GM12878 (cell line): Measurements from ENCODE around the gene BTBD10. TPM values are rescaled to one million over a fixed set of nuclear protein-coding genes. Genes with fewer than 3 reads are reported as not detected.

Source experiments
- ATAC-seq: fragments of 200-7000 bp; cut with Tn5 transposase; 3 replicates; pipeline ENCODE4 v1.9.1; 2020; ENCODE audit warnings: mild to moderate bottlenecking, moderate library complexity
- BruUV-seq: library from RNA; stranded (reverse); fragments of 400-500 nt; replicated peaks from 2 replicates; lab custom pipeline; 2021; lab: Mats Ljungman, UMichigan
- CTCF ChIA-PET: fragments of 300-600 bp; sonication (Branson Sonifier 250); formaldehyde crosslinking; extraction: SDS; loops from one replicate; lab custom pipeline; 2021; ENCODE audit warnings: inconsistent platforms; lab: Yijun Ruan, JAX
- POLR2A ChIA-PET: fragments of 350-600 bp; formaldehyde crosslinking; extraction: SDS; loops from one replicate; lab custom pipeline; 2021; ENCODE audit warnings: inconsistent platforms; lab: Charles Lee
- RAD21 ChIA-PET: fragments of 300-600 bp; sonication (Branson Sonifier 250); formaldehyde crosslinking; loops from one replicate; lab custom pipeline; 2023; ENCODE audit warnings: antibody characterized with exemption; ENCODE audit not compliant: unreplicated experiment; lab: Charles Lee
- SMC1A ChIA-PET: fragments of 300-600 bp; sonication (Branson Sonifier 250); formaldehyde crosslinking; loops from one replicate; lab custom pipeline; 2023; ENCODE audit not compliant: unreplicated experiment, uncharacterized antibody; lab: Charles Lee
- DNase-seq: peaks from one replicate; pipeline ENCODE4 v3.0.0-alpha.2; 2011; ENCODE audit warnings: low read depth, low spot score
- FAIRE-seq: peaks from 3 replicates; lab custom pipeline; 2011; peaks lifted over from hg19 to GRCh38; lab: Jason Lieb, UNC
- H2AFZ ChIP-seq: 2 replicates; pipeline ENCODE4 v1.6.0; 2011; ENCODE audit warnings: low read depth, low read length, control low read depth; ENCODE audit not compliant: control insufficient read depth
- H3K27ac ChIP-seq: 2 replicates; pipeline ENCODE4 v1.5.1; 2011; ENCODE audit warnings: control low read depth; ENCODE audit not compliant: control insufficient read depth, insufficient read depth
- H3K27me3 ChIP-seq, 2 experiments: replicated peaks in 1 of 2; 2 replicates each; pipeline versions ENCODE4 v1.6.0 to v1.6.1; 2011; ENCODE audit warnings: low read length in 1 of 2; ENCODE audit not compliant: control insufficient read depth in 2 of 2, insufficient read depth in 2 of 2
- H3K36me3 ChIP-seq, 2 experiments: 2 replicates each; pipeline ENCODE4 v1.5.1; 2011; ENCODE audit warnings: low read length in 1 of 2; ENCODE audit not compliant: control insufficient read depth in 2 of 2, insufficient read depth in 2 of 2
- H3K4me1 ChIP-seq: 2 replicates; pipeline ENCODE4 v1.6.1; 2011; ENCODE audit warnings: mild to moderate bottlenecking, low read length, moderate library complexity, mixed read lengths; ENCODE audit not compliant: control insufficient read depth, insufficient read depth
- H3K4me2 ChIP-seq: 2 replicates; pipeline ENCODE4 v1.6.0; 2011; ENCODE audit warnings: control low read depth; ENCODE audit not compliant: control insufficient read depth, insufficient read depth
- H3K4me3 ChIP-seq: fragments of 200-600 bp; sonication (generic); 2 replicates; pipeline ENCODE4 v1.5.1; 2016
- H3K79me2 ChIP-seq: 2 replicates; pipeline ENCODE4 v1.6.0; 2011; ENCODE audit warnings: low read length; ENCODE audit not compliant: control insufficient read depth, insufficient read depth
- H3K9ac ChIP-seq: 2 replicates; pipeline ENCODE4 v1.8.0; 2011; ENCODE audit warnings: low read length, control low read depth, mixed read lengths; ENCODE audit not compliant: control insufficient read depth, insufficient read depth
- H3K9me3 ChIP-seq: replicated peaks from 3 replicates; pipeline ENCODE4 v1.5.1; 2011; ENCODE audit warnings: mild to moderate bottlenecking, low read length; ENCODE audit not compliant: control insufficient read depth, insufficient read depth
- H4K20me1 ChIP-seq: 2 replicates; pipeline ENCODE4 v1.6.0; 2011; ENCODE audit not compliant: control insufficient read depth, insufficient read depth
- BRCA1 ChIP-seq: IDR thresholded peaks from 2 replicates; pipeline ENCODE4 v1.6.1; 2011; ENCODE audit warnings: low read depth, low read length, improper control_type of control experiment
- CHD1 ChIP-seq: IDR thresholded peaks from 2 replicates; pipeline ENCODE4 v1.6.1; 2012; ENCODE audit warnings: low read depth, low read length, improper control_type of control experiment
- CREB1 ChIP-seq: IDR thresholded peaks from 2 replicates; pipeline ENCODE4 v1.6.1; 2012; ENCODE audit warnings: low read depth, mild to moderate bottlenecking, inconsistent platforms
- EGR1 ChIP-seq, 2 experiments: IDR thresholded peaks; 1 replicate in 1 of 2; 2 replicates in 1 of 2; pipeline ENCODE4 v1.6.1; 2011 to 2012; ENCODE audit warnings: low read depth in 2 of 2, low read length in 2 of 2, borderline replicate concordance in 1 of 2, mild to moderate bottlenecking in 1 of 2, moderate library complexity in 1 of 2
- GATAD2B ChIP-seq: fragments of 450-650 bp; conservative IDR thresholded peaks from 2 replicates; pipeline ENCODE4 v1.6.1; 2017; ENCODE audit warnings: low read depth, mild to moderate bottlenecking, moderate library complexity
- IRF4 ChIP-seq: IDR thresholded peaks from 2 replicates; pipeline ENCODE4 v1.6.1; 2011; ENCODE audit warnings: low read depth, low read length
- KAT2A ChIP-seq: conservative IDR thresholded peaks from 2 replicates; pipeline ENCODE4 v1.6.1; 2011; ENCODE audit warnings: low read depth, low read length; ENCODE audit not compliant: control insufficient read depth
- LARP7 ChIP-seq: fragments of 450-650 bp; IDR thresholded peaks from 2 replicates; pipeline ENCODE4 v1.6.1; 2017; ENCODE audit warnings: mild to moderate bottlenecking
- MEF2B ChIP-seq: fragments of 450-650 bp; IDR thresholded peaks from 2 replicates; pipeline ENCODE4 v1.6.1; 2018; ENCODE audit warnings: mild to moderate bottlenecking, moderate library complexity; ENCODE audit not compliant: partially characterized antibody, poor library complexity, severe bottlenecking
- NR2F1 ChIP-seq: fragments of 450-650 bp; conservative IDR thresholded peaks from 2 replicates; pipeline ENCODE4 v1.6.1; 2017; ENCODE audit warnings: mild to moderate bottlenecking
- SMAD1 ChIP-seq: fragments of 450-650 bp; IDR thresholded peaks from 2 replicates; pipeline ENCODE4 v1.6.1; 2018; ENCODE audit warnings: mild to moderate bottlenecking, low read depth; ENCODE audit not compliant: partially characterized antibody
- TCF3 ChIP-seq: IDR thresholded peaks from 2 replicates; pipeline ENCODE4 v1.6.1; 2012; ENCODE audit warnings: low read depth, mild to moderate bottlenecking, low read length, borderline replicate concordance; ENCODE audit not compliant: insufficient read depth
- YBX1 ChIP-seq: fragments of 450-650 bp; IDR thresholded peaks from 2 replicates; pipeline ENCODE4 v1.6.1; 2016; ENCODE audit warnings: antibody characterized with exemption
- ZBED1 ChIP-seq: IDR thresholded peaks from 2 replicates; pipeline ENCODE4 v1.6.1; 2016; ENCODE audit warnings: borderline replicate concordance
- ZNF622 ChIP-seq: fragments of 450-650 bp; IDR thresholded peaks from 2 replicates; pipeline ENCODE4 v1.6.1; 2017; ENCODE audit warnings: mild to moderate bottlenecking, inconsistent platforms
- WGBS: methylation state at CpG from one replicate; pipeline ENCODE4 v1.1.6; 2016; ENCODE audit warnings: low lambda C conversion rate; ENCODE audit not compliant: insufficient replicate concordance, insufficient coverage; ENCODE audit errors: missing lambda C conversion rate; 5-methylcytosine and 5-hydroxymethylcytosine counted together
- in situ Hi-C: fragments of 300-500 bp; cut with MboI; formaldehyde crosslinking; loops from 9 replicates; pipeline ENCODE4 v1.14.3; 2018; ENCODE audit warnings: mixed read lengths
- intact Hi-C: fragments of 100-400 bp; cut with micrococcal nuclease; formaldehyde crosslinking; loops from one replicate; pipeline ENCODE4 v1.14.2; 2022; ENCODE audit not compliant: unreplicated experiment
- polyA plus RNA-seq, 11 experiments: library from polyadenylated mRNA; depleted of rRNA in 4 of 11; unstranded in 6 of 11; stranded (reverse) in 5 of 11; fragments of >200 nt; fragmentation: Nextera tagmentation in 4 of 11; fragmentation: Illumina TruSeq in 1 of 11; extraction: Ambion mirVana in 4 of 11; extraction: Trizol in 1 of 11; gene quantifications; 1 replicate in 1 of 11; 2 replicates in 10 of 11; pipeline versions ENCODE4 v1.2.1 to v1.2.3, GENCODE V29; 2011 to 2016; ENCODE audit warnings: inconsistent platforms in 2 of 11, missing spikeins in 2 of 11, low read depth in 1 of 11
- total RNA-seq, 4 experiments: library from RNA; depleted of rRNA in 3 of 4; stranded (reverse); fragments of >200 nt in 3 of 4; fragmentation: Illumina TruSeq in 1 of 4; extraction: Trizol in 1 of 4; gene quantifications; 2 replicates each; pipeline versions ENCODE4 v1.2.1 to v1.2.3, GENCODE V29; 2013 to 2021
- TF ChIP-seq, protein P1 (sequence below): fragments of 450-650 bp; IDR thresholded peaks from 2 replicates; pipeline ENCODE4 v1.6.1; 2016; ENCODE audit warnings: mild to moderate bottlenecking
- TF ChIP-seq, protein P2 (sequence below): IDR thresholded peaks from 2 replicates; pipeline ENCODE4 v1.6.1; 2012; ENCODE audit warnings: low read depth, low read length, improper control_type of control experiment

The BTBD10 gene
- total and polyA plus RNA-seq, 10 of the 15 experiments (the other 5 are each of a cell fraction or from before 2014, with no cell fraction given) = 20.8 to 38.8 (median 26.9) TPM

DNA sequence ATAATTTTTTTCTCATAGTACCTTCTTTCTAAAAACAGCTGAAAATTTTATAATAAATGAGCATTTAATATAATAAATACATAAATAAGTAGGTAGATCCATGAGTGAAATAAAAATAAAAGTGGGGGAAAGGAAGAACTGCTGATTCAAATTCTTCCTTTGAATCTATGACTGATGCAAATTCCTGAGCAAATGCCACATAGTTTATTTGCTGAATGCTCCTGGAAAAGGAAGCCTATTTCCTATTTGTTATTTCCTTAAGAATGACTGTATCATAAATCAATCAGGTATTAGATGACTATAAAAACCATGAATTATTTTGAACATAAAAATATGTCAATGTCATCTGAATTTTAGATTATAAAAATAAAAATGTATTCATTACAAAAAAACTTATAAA, 16.6 kb downstream of the BTBD10 start:
- no peak for DNase-seq
- H3K79me2 ChIP-seq = peaks cover 5% of the 10 kb centered on the region
- RAD21 ChIA-PET = no interaction called here
- TF ChIP-seq KAT2A = no peak
- TF ChIP-seq MEF2B = no peak
- TF ChIP-seq TCF3 = no peak
- TF ChIP-seq, all 136 proteins: peak for 0
- BruUV-seq = no TSS peak
- Histone ChIP-seq H3K9ac (no peak overlapping the region), H3K4me2 (no peak overlapping the region), H3K36me3 (no peaks in the 10 kb centered on the region), H4K20me1 (no peaks in the 10 kb centered on the region), H3K27ac (no peak overlapping the region), H3K9me3 (peaks cover 2% of the 10 kb centered on the region; the same call in 1 of the 3 replicates), H3K4me1 (no peaks in the 10 kb centered on the region; the same call in 1 of the 2 replicates), H3K4me3 (no peak overlapping the region), H3K27me3 (no peaks in the 10 kb centered on the region), H2AFZ (no peak overlapping the region)
- POLR2A ChIA-PET = interaction anchor here (1.0 kb wide), 1 partner anchor 17 kb away, joined by 3 read pairs; the partner anchor contains the start of gene BTBD10
- FAIRE-seq = no peak
- CTCF ChIA-PET = interaction anchor here (1.1 kb wide), 1 partner anchor 17 kb away, joined by 3 read pairs; the partner anchor contains the start of gene BTBD10
- intact Hi-C loops (no loop called here), in situ Hi-C loops (no loop called here)
- ATAC-seq = no peak
- SMC1A ChIA-PET = interaction anchor here (0.7 to 1.1 kb wide), 2 partner anchors 16 to 18 kb away, joined by 3 read pairs; no protein-coding TSS in a partner anchor

DNA sequence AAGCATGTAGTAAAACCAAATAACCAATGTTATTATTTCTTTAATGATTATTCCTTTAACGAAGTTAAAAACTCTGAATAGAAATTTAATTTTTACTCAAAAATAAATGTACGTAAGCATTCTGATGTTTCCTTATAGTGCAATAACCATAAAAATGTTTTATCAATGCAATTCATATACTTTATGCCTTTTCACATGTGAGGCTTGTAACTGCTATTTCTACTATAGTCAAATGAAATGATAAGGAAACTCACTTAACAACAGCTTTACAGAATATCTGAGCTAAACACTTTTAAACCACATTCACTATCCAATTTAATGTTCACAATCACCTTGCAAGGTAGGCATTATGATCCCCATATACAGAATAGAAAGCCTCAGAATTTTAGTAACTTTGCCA, 17.4 kb downstream of the BTBD10 start:
- CTCF ChIA-PET = interaction anchor here (1.1 kb wide), 1 partner anchor 18 kb away, joined by 3 read pairs; the partner anchor contains the start of gene BTBD10
- FAIRE-seq = no peak

More for the DNA sequence above, 17.4 kb downstream of the BTBD10 start:
- peaks cover 5% of the 10 kb centered on the region for H3K79me2 ChIP-seq
- H3K4me3 ChIP-seq = no peak overlapping the region
- H3K36me3 ChIP-seq = no peaks in the 10 kb centered on the region
- 96% methylated on average over 2 of the region's 2 CpGs for WGBS
- SMC1A ChIA-PET = interaction anchor here (0.7 to 1.1 kb wide), 2 partner anchors 15 to 18 kb away, joined by 3 read pairs; no protein-coding TSS in a partner anchor
- H3K27me3 ChIP-seq = no peaks in the 10 kb centered on the region
- ATAC-seq (no peak), DNase-seq (no peak)
- H3K9me3 ChIP-seq = peaks cover 2% of the 10 kb centered on the region; the same call in 1 of the 3 replicates
- no peak overlapping the region for H3K4me2 ChIP-seq
- in situ Hi-C loops (no loop called here), intact Hi-C loops (no loop called here)
- no peaks in the 10 kb centered on the region for H3K4me1 ChIP-seq
- no peaks in the 10 kb centered on the region for H4K20me1 ChIP-seq
- no peak overlapping the region for H3K9ac ChIP-seq
- TF ChIP-seq CHD1 (no peak), MEF2B (no peak), SMAD1 (no peak), IRF4 (no peak), YBX1 (no peak), GATAD2B (no peak), ZBED1 (no peak), BRCA1 (no peak), LARP7 (no peak), ZNF622 (no peak), NR2F1 (no peak), EGR1 (IDR thresholded peaks at IDR 0.05; ENCODE audit: borderline replicate concordance in 1 of 2, low read depth in 2 of 2, low read length in 2 of 2) (no peak), CREB1 (no peak)
- TF ChIP-seq, protein P1, sequence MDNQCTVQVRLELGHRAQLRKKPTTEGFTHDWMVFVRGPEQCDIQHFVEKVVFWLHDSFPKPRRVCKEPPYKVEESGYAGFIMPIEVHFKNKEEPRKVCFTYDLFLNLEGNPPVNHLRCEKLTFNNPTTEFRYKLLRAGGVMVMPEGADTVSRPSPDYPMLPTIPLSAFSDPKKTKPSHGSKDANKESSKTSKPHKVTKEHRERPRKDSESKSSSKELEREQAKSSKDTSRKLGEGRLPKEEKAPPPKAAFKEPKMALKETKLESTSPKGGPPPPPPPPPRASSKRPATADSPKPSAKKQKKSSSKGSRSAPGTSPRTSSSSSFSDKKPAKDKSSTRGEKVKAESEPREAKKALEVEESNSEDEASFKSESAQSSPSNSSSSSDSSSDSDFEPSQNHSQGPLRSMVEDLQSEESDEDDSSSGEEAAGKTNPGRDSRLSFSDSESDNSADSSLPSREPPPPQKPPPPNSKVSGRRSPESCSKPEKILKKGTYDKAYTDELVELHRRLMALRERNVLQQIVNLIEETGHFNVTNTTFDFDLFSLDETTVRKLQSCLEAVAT = no peak
- TF ChIP-seq, protein P2, sequence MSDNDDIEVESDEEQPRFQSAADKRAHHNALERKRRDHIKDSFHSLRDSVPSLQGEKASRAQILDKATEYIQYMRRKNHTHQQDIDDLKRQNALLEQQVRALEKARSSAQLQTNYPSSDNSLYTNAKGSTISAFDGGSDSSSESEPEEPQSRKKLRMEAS = no peak
- RAD21 ChIA-PET = no interaction called here
- H2AFZ ChIP-seq = no peak overlapping the region
- no TSS peak for BruUV-seq
- no peak overlapping the region for H3K27ac ChIP-seq
- POLR2A ChIA-PET = interaction anchor here (1.0 kb wide), 1 partner anchor 17 kb away, joined by 3 read pairs; the partner anchor contains the start of gene BTBD10
